ENCODE results near the gene CTCFL.

DNA sequence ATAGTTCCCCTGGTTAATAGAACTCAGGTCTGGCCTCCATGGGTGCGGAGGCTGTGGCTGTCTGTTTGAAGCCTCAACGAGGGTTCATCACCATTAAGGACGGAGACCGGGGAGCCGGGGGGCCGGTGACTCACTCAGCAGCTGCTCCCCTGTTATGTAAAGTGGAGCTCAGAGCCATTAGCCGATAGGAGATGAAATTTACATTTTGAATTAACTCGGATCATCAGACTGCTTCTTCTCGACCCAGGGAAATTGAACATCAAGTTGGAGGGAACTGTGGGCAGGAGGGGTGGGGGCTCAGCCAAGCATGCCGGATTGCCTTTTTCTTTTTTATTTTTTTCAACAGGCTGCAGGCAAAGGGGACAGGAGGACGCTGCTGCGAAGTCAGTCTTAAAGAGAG is 48.3 kb upstream of the CTCFL start:
- TF ChIP-seq, protein P1, sequence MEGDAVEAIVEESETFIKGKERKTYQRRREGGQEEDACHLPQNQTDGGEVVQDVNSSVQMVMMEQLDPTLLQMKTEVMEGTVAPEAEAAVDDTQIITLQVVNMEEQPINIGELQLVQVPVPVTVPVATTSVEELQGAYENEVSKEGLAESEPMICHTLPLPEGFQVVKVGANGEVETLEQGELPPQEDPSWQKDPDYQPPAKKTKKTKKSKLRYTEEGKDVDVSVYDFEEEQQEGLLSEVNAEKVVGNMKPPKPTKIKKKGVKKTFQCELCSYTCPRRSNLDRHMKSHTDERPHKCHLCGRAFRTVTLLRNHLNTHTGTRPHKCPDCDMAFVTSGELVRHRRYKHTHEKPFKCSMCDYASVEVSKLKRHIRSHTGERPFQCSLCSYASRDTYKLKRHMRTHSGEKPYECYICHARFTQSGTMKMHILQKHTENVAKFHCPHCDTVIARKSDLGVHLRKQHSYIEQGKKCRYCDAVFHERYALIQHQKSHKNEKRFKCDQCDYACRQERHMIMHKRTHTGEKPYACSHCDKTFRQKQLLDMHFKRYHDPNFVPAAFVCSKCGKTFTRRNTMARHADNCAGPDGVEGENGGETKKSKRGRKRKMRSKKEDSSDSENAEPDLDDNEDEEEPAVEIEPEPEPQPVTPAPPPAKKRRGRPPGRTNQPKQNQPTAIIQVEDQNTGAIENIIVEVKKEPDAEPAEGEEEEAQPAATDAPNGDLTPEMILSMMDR (IDR thresholded peaks at IDR 0.05; ENCODE audit: control extremely low read depth in 1 of 3, insufficient read depth in 1 of 3, low read depth in 1 of 3, low read length in 3 of 3), result no peak
- TF ChIP-seq CEBPB (IDR thresholded peaks at IDR 0.05; ENCODE audit: low read depth, low read length) (no peak), HDAC2 (IDR thresholded peaks at IDR 0.05; ENCODE audit: borderline replicate concordance in 1 of 2, low read depth in 2 of 2, low read length in 2 of 2) (no peak), SIN3A (conservative IDR thresholded peaks at IDR 0.05 in 1 of 2, IDR thresholded peaks at IDR 0.05 in 1 of 2; ENCODE audit: low read depth in 1 of 2, low read length in 2 of 2) (no peak), EP300 (IDR thresholded peaks at IDR 0.05; ENCODE audit: borderline replicate concordance in 1 of 2, low read depth in 2 of 2, low read length in 2 of 2) (no peak), YY1 (IDR thresholded peaks at IDR 0.05; ENCODE audit: low read depth, low read length) (no peak)

Measured in H1 (cell line).